WI38 (cell line): Measurements from ENCODE around the gene POGK.

Experiments
- H3K4me3 ChIP-seq: 2 replicates; pipeline ENCODE4 v1.5.1; 2011; ENCODE audit warnings: low read depth, mild to moderate bottlenecking, control low read depth, low read length
- TF ChIP-seq, protein P1 (sequence below): IDR thresholded peaks from 2 replicates; pipeline ENCODE4 v1.5.1; 2012; ENCODE audit warnings: low read depth, mild to moderate bottlenecking, control low read depth, low read length

POGK gene

GRCh38 chr1:166843322-166843721 is 4.0 kb downstream of the POGK start:
- TF ChIP-seq, protein P1, sequence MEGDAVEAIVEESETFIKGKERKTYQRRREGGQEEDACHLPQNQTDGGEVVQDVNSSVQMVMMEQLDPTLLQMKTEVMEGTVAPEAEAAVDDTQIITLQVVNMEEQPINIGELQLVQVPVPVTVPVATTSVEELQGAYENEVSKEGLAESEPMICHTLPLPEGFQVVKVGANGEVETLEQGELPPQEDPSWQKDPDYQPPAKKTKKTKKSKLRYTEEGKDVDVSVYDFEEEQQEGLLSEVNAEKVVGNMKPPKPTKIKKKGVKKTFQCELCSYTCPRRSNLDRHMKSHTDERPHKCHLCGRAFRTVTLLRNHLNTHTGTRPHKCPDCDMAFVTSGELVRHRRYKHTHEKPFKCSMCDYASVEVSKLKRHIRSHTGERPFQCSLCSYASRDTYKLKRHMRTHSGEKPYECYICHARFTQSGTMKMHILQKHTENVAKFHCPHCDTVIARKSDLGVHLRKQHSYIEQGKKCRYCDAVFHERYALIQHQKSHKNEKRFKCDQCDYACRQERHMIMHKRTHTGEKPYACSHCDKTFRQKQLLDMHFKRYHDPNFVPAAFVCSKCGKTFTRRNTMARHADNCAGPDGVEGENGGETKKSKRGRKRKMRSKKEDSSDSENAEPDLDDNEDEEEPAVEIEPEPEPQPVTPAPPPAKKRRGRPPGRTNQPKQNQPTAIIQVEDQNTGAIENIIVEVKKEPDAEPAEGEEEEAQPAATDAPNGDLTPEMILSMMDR, result no peak

GRCh38 chr1:166843769-166844596 is 4.7 kb downstream of the POGK start:
- H3K4me3 ChIP-seq, result no peak overlapping the region
- TF ChIP-seq, protein P1, result no peak

More at GRCh38 chr1:166843322-166843721, 4.0 kb downstream of the POGK start:
- no peak overlapping the region for H3K4me3 ChIP-seq

DNA sequence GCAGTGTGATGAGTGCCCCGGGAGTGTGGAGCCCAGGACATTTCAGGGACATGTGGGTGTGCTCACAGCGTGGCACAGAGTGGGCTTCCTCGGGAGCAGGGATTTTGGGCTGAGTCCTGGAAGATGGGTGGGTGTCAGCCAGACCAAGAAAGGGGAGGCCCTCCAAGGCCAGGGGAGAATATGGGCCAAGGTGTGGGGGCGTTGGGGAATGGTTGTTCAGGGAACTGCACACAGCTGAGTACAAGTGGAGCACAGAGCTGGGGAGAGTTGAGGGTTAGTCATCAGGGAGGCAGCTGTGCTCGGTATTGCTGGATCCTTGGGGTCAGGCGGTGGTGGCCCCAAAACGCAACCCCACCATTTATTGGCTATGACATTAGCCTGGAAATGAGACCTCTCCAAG is 5.5 kb downstream of the POGK start:
- TF ChIP-seq, protein P1, result no peak
- no peak overlapping the region for H3K4me3 ChIP-seq

DNA sequence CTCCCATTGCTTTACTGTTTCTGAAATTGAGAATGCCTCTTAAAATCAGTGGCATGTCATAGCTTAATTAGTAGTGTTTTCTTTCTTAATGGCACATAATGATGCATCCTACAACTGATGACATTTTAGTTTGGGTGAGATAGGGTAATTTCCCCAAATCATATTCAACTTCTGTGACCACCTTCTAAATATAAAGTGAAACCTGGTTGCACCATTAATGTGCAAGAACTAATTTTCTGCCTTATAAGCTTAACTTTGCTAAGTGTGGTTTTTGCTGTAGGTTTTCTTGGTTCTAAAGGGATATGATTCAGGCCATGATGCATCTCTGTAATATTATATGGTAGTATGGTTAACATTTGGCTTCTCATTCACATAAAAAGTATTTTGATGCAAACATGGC is 8.9 kb downstream of the POGK start:
- no peak overlapping the region for H3K4me3 ChIP-seq
- TF ChIP-seq, protein P1, result no peak

GRCh38 chr1:166849135-166849534 is 9.9 kb downstream of the POGK start:
- TF ChIP-seq, protein P1, result no peak
- no peak overlapping the region for H3K4me3 ChIP-seq

DNA sequence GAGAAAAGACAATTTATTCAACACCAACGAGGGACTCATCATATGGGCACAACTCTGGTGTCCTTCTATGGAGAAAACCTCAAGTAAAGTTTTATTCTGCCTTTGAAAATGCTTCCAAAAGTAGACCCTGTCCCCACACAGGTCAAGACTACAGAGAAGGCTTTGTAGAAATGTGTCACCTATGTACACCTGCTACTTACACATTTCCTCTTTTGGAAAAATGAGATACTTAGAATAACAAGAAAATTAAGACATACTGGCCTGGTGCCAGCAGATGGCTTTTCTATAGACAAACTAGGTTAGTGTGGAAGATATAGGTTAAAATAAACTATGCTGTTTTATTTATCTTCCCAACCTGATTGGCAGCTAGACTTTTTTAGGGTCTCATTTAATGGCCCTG is 13.6 kb downstream of the POGK start:
- TF ChIP-seq, protein P1, result no peak
- no peak overlapping the region for H3K4me3 ChIP-seq

- TF ChIP-seq, protein P1, result no peak
- H3K4me3 ChIP-seq, result no peak overlapping the region
These were observed 16.3 kb downstream of the POGK start for GRCh38 chr1:166855558-166855957.
